Suprapubic skin (tissue), 4 donors: ENCODE data around the gene SPPL2A. TPM values are rescaled to one million over a fixed set of nuclear protein-coding genes. Genes with fewer than 3 reads are reported as not detected.

ENCODE experiments used
- DNase-seq, 2 donors: peaks; one replicate each; pipeline ENCODE4 v3.0.0-alpha.2; 2019; ENCODE audit warnings: low spot score in 2 of 2
- H3K27ac ChIP-seq: fragments of 200-600 bp; sonication (generic); one replicate; pipeline ENCODE4 v1.5.1; 2019
- H3K27me3 ChIP-seq: fragments of 200-600 bp; sonication (generic); one replicate; pipeline ENCODE4 v1.5.1; 2019
- H3K36me3 ChIP-seq: fragments of 200-600 bp; sonication (generic); one replicate; pipeline ENCODE4 v1.5.1; 2019
- H3K4me1 ChIP-seq: fragments of 200-600 bp; sonication (generic); one replicate; pipeline ENCODE4 v1.5.1; 2019
- H3K4me3 ChIP-seq: fragments of 200-600 bp; sonication (generic); one replicate; pipeline ENCODE4 v1.5.1; 2019; ENCODE audit warnings: mild to moderate bottlenecking
- H3K9me3 ChIP-seq: fragments of 200-600 bp; sonication (generic); one replicate; pipeline ENCODE4 v1.5.1; 2019
- EP300 ChIP-seq: sonication (generic); formaldehyde crosslinking; IDR thresholded peaks from one replicate; pipeline ENCODE4 v1.6.1; 2017; ENCODE audit warnings: antibody characterized with exemption
- POLR2A ChIP-seq, 2 donors: fragments of 450-650 bp; IDR thresholded peaks; one replicate each; pipeline ENCODE4 v1.6.1; 2017; ENCODE audit warnings: antibody characterized with exemption in 2 of 2, mild to moderate bottlenecking in 2 of 2, moderate library complexity in 2 of 2
- POLR2AphosphoS5 ChIP-seq, 3 donors: sonication (generic); formaldehyde crosslinking; IDR thresholded peaks; one replicate each; pipeline ENCODE4 v1.6.1; 2017; ENCODE audit warnings: antibody characterized with exemption in 3 of 3
- WGBS: methylation state at CpG from one replicate; pipeline ENCODE4 v1.1.5; 2018; 5-methylcytosine and 5-hydroxymethylcytosine counted together
- total RNA-seq, 4 donors: library from RNA; depleted of rRNA; stranded (reverse); fragments of >200 nt; gene quantifications; one replicate each; pipeline ENCODE4 v1.1.0, GENCODE V29; 2016
- TF ChIP-seq, protein P1 (sequence below), 2 donors: fragments of 200-600 bp in 1 of 2; fragments of 450-650 bp in 1 of 2; sonication (generic) in 1 of 2; IDR thresholded peaks; one replicate each; pipeline ENCODE4 v1.5.1; 2016 to 2019; ENCODE audit warnings: antibody characterized with exemption in 2 of 2, mild to moderate bottlenecking in 1 of 2, moderate library complexity in 1 of 2

The SPPL2A gene
- total RNA-seq, 4 donors from 2014 or later: 156 to 228 (median 186) TPM

DNA sequence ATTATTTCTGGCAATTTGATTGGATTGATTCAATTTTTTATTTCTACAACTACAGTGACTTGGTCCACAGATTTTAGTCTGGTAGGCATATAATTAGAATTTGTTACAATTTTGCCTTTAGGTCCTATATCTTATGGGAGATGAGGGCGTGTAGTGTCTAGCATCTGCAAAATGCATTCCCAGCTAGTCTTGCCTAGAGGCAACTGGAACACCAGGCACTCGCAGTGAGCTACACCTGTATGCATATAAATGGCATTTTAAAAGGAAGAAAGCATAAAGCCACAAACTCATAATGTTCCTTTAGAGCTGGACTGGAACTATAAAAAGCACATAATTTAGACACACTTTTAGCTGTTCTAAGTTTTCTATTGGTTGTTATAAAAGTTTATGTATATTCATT lies 17.9 kb upstream of the SPPL2A start:
- Histone ChIP-seq H3K4me3 (no peak overlapping the region), H3K36me3 (no peaks in the 10 kb centered on the region), H3K9me3 (no peaks in the 10 kb centered on the region), H3K4me1 (peaks cover 3% of the 10 kb centered on the region), H3K27ac (no peak overlapping the region), H3K27me3 (no peaks in the 10 kb centered on the region)
- TF ChIP-seq EP300 (no peak), POLR2AphosphoS5 (IDR thresholded peaks at IDR 0.05) (no peak), POLR2A (IDR thresholded peaks at IDR 0.05) (no peak)
- TF ChIP-seq, protein P1, sequence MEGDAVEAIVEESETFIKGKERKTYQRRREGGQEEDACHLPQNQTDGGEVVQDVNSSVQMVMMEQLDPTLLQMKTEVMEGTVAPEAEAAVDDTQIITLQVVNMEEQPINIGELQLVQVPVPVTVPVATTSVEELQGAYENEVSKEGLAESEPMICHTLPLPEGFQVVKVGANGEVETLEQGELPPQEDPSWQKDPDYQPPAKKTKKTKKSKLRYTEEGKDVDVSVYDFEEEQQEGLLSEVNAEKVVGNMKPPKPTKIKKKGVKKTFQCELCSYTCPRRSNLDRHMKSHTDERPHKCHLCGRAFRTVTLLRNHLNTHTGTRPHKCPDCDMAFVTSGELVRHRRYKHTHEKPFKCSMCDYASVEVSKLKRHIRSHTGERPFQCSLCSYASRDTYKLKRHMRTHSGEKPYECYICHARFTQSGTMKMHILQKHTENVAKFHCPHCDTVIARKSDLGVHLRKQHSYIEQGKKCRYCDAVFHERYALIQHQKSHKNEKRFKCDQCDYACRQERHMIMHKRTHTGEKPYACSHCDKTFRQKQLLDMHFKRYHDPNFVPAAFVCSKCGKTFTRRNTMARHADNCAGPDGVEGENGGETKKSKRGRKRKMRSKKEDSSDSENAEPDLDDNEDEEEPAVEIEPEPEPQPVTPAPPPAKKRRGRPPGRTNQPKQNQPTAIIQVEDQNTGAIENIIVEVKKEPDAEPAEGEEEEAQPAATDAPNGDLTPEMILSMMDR (IDR thresholded peaks at IDR 0.05): no peak
- no peak for DNase-seq
- WGBS: 47% methylated on average over 2 of the region's 2 CpGs

DNA sequence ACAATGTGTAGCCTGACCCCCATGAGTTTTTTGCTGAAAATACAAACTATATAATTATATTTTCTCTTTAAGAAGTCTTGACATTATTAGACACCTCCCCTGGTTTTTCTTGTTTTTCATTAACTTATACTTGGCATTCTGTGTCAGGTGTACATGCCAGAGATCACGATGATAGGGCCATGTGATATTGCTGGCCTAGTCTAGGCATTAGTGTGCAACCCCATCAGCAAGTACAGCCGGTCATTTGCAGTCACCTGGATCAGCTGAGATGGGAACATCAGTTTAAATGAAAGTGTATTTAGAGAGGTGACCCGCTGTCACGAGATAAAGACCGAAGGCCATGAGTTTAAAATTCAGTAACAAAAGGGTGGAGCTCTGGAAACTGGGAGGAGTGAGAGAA lies 12.6 kb upstream of the SPPL2A start:
- H3K27me3 ChIP-seq: no peaks in the 10 kb centered on the region
- H3K4me1 ChIP-seq: no peaks in the 10 kb centered on the region
- H3K9me3 ChIP-seq: no peaks in the 10 kb centered on the region
- WGBS: 56% methylated on average over 5 of the region's 5 CpGs
- TF ChIP-seq, protein P1 (IDR thresholded peaks at IDR 0.05): no peak
- TF ChIP-seq POLR2AphosphoS5 (IDR thresholded peaks at IDR 0.05) (no peak), EP300 (no peak), POLR2A (IDR thresholded peaks at IDR 0.05) (no peak)
- H3K36me3 ChIP-seq: no peaks in the 10 kb centered on the region
- no peak overlapping the region for H3K4me3 ChIP-seq
- DNase-seq: no peak
- H3K27ac ChIP-seq: no peak overlapping the region

DNA sequence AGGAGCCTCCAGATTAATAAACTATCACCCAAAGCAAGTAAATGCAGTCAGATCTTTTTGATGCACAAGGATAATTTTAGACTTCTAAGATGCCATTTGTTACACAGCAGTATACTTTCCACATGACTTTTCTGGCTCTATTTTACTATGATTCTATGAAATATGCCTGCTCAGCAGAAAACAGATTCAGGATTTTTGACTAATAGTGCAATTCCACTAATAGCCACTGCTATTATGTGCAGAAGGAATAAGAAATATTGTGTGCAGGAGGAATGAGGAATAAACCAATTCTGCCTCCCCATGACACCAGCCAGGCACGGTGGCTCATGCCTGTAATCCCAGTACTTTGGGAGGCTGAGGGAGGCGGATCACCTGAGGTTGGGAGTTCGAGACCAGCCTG lies 11.5 kb upstream of the SPPL2A start:
- H3K27me3 ChIP-seq: no peaks in the 10 kb centered on the region
- DNase-seq: no peak
- no peak for TF ChIP-seq POLR2AphosphoS5 (IDR thresholded peaks at IDR 0.05)
- no peak for TF ChIP-seq EP300
- TF ChIP-seq, protein P1 (IDR thresholded peaks at IDR 0.05): no peak
- TF ChIP-seq POLR2A (IDR thresholded peaks at IDR 0.05): no peak
- H3K4me1 ChIP-seq: no peaks in the 10 kb centered on the region
- no peaks in the 10 kb centered on the region for H3K36me3 ChIP-seq
- H3K9me3 ChIP-seq: no peaks in the 10 kb centered on the region
- no peak overlapping the region for H3K27ac ChIP-seq
- H3K4me3 ChIP-seq: no peak overlapping the region
- 94% methylated on average over 3 of the region's 3 CpGs for WGBS

DNA sequence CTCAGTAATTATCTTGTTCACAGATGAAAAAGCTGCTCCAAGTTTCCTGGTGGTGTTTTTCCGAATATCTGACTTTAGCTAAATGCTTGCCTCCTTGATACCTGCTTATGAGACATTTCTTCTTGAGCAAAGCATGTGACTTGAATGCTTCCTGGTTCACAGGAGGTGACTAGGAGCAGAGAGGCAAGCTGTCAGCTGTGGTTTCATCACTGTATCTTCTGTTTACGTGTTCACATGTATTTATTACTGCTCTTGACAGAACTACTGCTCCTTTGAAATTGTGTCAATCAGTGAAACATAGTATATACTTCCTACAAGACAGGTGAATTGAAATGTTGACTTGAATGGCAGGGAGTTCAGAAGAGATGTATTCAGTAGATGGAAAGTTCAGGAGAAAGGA lies 8.9 kb upstream of the SPPL2A start:
- no peak overlapping the region for H3K4me3 ChIP-seq
- H3K4me1 ChIP-seq: no peaks in the 10 kb centered on the region
- TF ChIP-seq POLR2A (IDR thresholded peaks at IDR 0.05): no peak
- no peaks in the 10 kb centered on the region for H3K36me3 ChIP-seq
- 49% methylated on average over 2 of the region's 2 CpGs for WGBS
- no peak overlapping the region for H3K27ac ChIP-seq
- no peaks in the 10 kb centered on the region for H3K9me3 ChIP-seq
- DNase-seq: no peak
- no peaks in the 10 kb centered on the region for H3K27me3 ChIP-seq

DNA sequence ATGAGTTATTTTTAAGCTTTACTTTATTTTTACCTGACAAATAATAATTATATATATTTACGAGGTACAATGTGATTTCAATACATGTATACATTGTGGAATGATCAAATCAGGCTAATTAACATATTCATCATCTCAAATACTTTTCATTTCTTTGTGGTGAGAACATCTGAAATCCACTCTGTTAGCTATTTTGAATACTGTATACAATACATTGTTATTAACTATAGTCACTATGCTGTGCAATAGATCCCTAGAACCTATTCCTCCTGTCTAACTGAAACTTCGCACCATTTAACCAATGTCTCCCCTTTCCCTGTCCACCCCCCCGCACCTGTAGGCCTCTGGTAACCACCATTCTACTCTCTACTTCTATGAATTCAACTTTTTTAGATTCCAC lies 7.9 kb upstream of the SPPL2A start:
- TF ChIP-seq POLR2AphosphoS5 (IDR thresholded peaks at IDR 0.05) (no peak), EP300 (no peak)
- TF ChIP-seq, protein P1 (IDR thresholded peaks at IDR 0.05): no peak
- DNase-seq: no peak
- WGBS: 84% methylated on average over 3 of the region's 3 CpGs

DNA sequence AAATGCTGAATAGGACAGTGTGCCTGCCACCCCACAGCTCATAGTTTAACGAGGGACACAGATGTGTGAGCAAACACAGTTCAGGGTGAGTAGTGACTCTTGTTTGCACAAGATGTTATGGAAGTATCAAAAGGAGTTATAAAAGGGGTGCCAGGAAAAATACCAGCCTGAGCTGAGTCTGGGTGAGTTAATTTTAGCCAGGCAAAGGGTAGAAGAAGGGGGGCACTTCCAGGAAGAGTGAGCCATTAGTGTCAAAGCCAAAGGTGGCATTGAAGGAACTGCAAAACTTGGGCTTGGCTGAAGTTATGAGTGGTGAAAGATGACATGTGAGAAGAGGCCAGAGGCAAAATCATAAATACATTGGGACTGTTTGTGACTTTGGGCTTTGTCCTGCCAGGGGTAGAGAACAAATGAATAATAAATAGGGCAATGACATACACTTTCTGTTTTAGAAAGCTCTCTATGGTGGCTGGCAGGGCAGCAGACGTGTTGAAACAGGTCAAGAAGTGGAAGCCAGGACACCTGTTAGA lies 1.9 kb upstream of the SPPL2A start:
- Histone ChIP-seq H3K4me3 (no peak overlapping the region), H3K4me1 (peaks cover 30% of the 10 kb centered on the region), H3K36me3 (no peaks in the 10 kb centered on the region), H3K27me3 (no peaks in the 10 kb centered on the region), H3K9me3 (no peaks in the 10 kb centered on the region), H3K27ac (no peak overlapping the region)
- TF ChIP-seq POLR2AphosphoS5 (IDR thresholded peaks at IDR 0.05) (no peak), POLR2A (IDR thresholded peaks at IDR 0.05) (no peak), EP300 (no peak)
- TF ChIP-seq, protein P1 (IDR thresholded peaks at IDR 0.05): no peak
- no peak for DNase-seq
- WGBS: 40% methylated on average over 2 of the region's 2 CpGs

More for the DNA sequence above, 7.9 kb upstream of the SPPL2A start:
- Histone ChIP-seq H3K4me1 (no peaks in the 10 kb centered on the region), H3K27me3 (no peaks in the 10 kb centered on the region), H3K27ac (no peak overlapping the region), H3K36me3 (no peaks in the 10 kb centered on the region), H3K9me3 (no peaks in the 10 kb centered on the region), H3K4me3 (no peak overlapping the region)
